HepG2 (cell line): ENCODE measurements around the gene ALDH16A1. TPM values are rescaled to one million over a fixed set of nuclear protein-coding genes. Genes with fewer than 3 reads are reported as not detected.

Experiments used
- GMEB1 ChIP-seq: sonication (generic); formaldehyde crosslinking; IDR thresholded peaks from 2 replicates; pipeline ENCODE4 v1.5.1; 2020; ENCODE audit warnings: missing genetic modification reagents, mild to moderate bottlenecking, borderline replicate concordance
- HNF1A ChIP-seq, 2 experiments: sonication (generic) in 1 of 2; formaldehyde crosslinking in 1 of 2; IDR thresholded peaks; 2 replicates each; pipeline versions ENCODE4 v1.4.0 to v1.6.1; 2016 to 2020; ENCODE audit warnings: borderline replicate concordance in 1 of 2, low read depth in 1 of 2, mild to moderate bottlenecking in 1 of 2, missing genetic modification reagents in 1 of 2
- IRF9 ChIP-seq: sonication (generic); formaldehyde crosslinking; IDR thresholded peaks from 2 replicates; pipeline ENCODE4 v1.8.0; 2022; ENCODE audit warnings: missing genetic modification reagents, mild to moderate bottlenecking, borderline replicate concordance
- RELA ChIP-seq: sonication (generic); formaldehyde crosslinking; IDR thresholded peaks from 2 replicates; pipeline ENCODE4 v1.4.0; 2020; ENCODE audit warnings: missing genetic modification reagents
- REST ChIP-seq, 2 experiments: IDR thresholded peaks; 2 replicates each; pipeline ENCODE4 v1.6.1; 2011 to 2012; ENCODE audit warnings: low read length in 2 of 2, borderline replicate concordance in 1 of 2, low read depth in 1 of 2, mild to moderate bottlenecking in 1 of 2, moderate library complexity in 1 of 2
- TCF7L2 ChIP-seq: IDR thresholded peaks from 2 replicates; pipeline ENCODE4 v1.6.1; 2011; ENCODE audit warnings: mild to moderate bottlenecking, low read depth, low read length, moderate library complexity
- ZBTB33 ChIP-seq: sonication (generic); formaldehyde crosslinking; IDR thresholded peaks from 2 replicates; pipeline ENCODE4 v1.4.0; 2020; ENCODE audit warnings: missing genetic modification reagents
- ZBTB44 ChIP-seq: sonication (generic); formaldehyde crosslinking; IDR thresholded peaks from 2 replicates; pipeline ENCODE4 v1.4.0; 2020; ENCODE audit warnings: missing genetic modification reagents
- ZNF331 ChIP-seq: sonication (generic); formaldehyde crosslinking; IDR thresholded peaks from 2 replicates; pipeline ENCODE4 v1.4.0; 2020; ENCODE audit warnings: missing genetic modification reagents
- ZNF460 ChIP-seq: sonication (generic); formaldehyde crosslinking; IDR thresholded peaks from 2 replicates; pipeline ENCODE4 v1.5.1; 2020; ENCODE audit warnings: missing genetic modification reagents, mild to moderate bottlenecking, borderline replicate concordance
- ZNF550 ChIP-seq: sonication (generic); formaldehyde crosslinking; IDR thresholded peaks from 2 replicates; pipeline ENCODE4 v1.4.0; 2020; ENCODE audit warnings: mild to moderate bottlenecking, missing genetic modification reagents, borderline replicate concordance
- polyA plus RNA-seq, 8 experiments: library from polyadenylated mRNA; depleted of rRNA in 3 of 8; stranded (reverse) in 7 of 8; unstranded in 1 of 8; fragments of >200 nt; fragmentation: Illumina TruSeq in 4 of 8; extraction: Trizol in 4 of 8; gene quantifications; 2 replicates each; pipeline versions ENCODE4 v1.2.1 to v1.2.3, GENCODE V29; 2011 to 2016; ENCODE audit warnings: low read depth in 4 of 8, missing spikeins in 1 of 8, mixed read lengths in 1 of 8; ENCODE audit not compliant: insufficient read depth in 1 of 8
- total RNA-seq, 5 experiments: library from RNA; depleted of rRNA; stranded (reverse); fragments of >200 nt; fragmentation: Illumina TruSeq; extraction: Trizol; gene quantifications; 2 replicates each; pipeline ENCODE4 v1.2.3, GENCODE V29; 2016; ENCODE audit warnings: low read depth in 1 of 5

The ALDH16A1 gene
- total and polyA plus RNA-seq, 2 of the 13 experiments (the other 11 are each of a cell fraction or from before 2014, with no cell fraction given): 8.4 to 34.9 TPM

GRCh38 chr19:49502866-49503581, 50.0 kb downstream of the ALDH16A1 start (continued):
- TF ChIP-seq ZBTB44 (no peak), REST (IDR thresholded peaks at IDR 0.05; ENCODE audit: borderline replicate concordance in 1 of 2, low read depth in 1 of 2, low read length in 2 of 2) (no peak), ZBTB33 (CRISPR knock-in tag) (0 out of 2 replicates have a peak, but pooled peaks have one; percentile 22), RELA (CRISPR knock-in tag) (no peak), TCF7L2 (no peak), IRF9 (CRISPR knock-in tag) (no peak), GMEB1 (no peak), ZNF331 (no peak), HNF1A (IDR thresholded peaks at IDR 0.05; ENCODE audit: low read depth) (no peak), HNF1A (CRISPR knock-in tag; IDR thresholded peaks at IDR 0.05; ENCODE audit: borderline replicate concordance) (no peak), ZNF550 (CRISPR knock-in tag) (no peak), ZNF460 (CRISPR knock-in tag) (no peak)
